Astrocyte of the spinal cord (primary cell): ENCODE data around the gene C11orf91.
A peak's percentile ranks its signal among the peaks of the same experiment; 100 is the strongest.

ENCODE experiments used
- DNase-seq: peaks from one replicate; pipeline ENCODE4 v3.0.0; 2011; ENCODE audit warnings: low read depth, low spot score
- H3K4me3 ChIP-seq: 2 replicates; pipeline ENCODE4 v1.5.1; 2011; ENCODE audit warnings: low read depth, mild to moderate bottlenecking, low read length, moderate library complexity
- in situ Hi-C: cut with HindIII; loops from 2 replicates; pipeline ENCODE4 v1.10.0; 2017; ENCODE audit warnings: low sequenced_read_pairs
- TF ChIP-seq, protein P1 (sequence below): IDR thresholded peaks from 2 replicates; pipeline ENCODE4 v1.5.1; 2012; ENCODE audit warnings: low read depth, mild to moderate bottlenecking, low read length, inconsistent platforms

C11orf91 gene

GRCh38 chr11:33672273-33672672 is 28.4 kb downstream of the C11orf91 start:
- H3K4me3 ChIP-seq, result no peak overlapping the region
- TF ChIP-seq, protein P1, sequence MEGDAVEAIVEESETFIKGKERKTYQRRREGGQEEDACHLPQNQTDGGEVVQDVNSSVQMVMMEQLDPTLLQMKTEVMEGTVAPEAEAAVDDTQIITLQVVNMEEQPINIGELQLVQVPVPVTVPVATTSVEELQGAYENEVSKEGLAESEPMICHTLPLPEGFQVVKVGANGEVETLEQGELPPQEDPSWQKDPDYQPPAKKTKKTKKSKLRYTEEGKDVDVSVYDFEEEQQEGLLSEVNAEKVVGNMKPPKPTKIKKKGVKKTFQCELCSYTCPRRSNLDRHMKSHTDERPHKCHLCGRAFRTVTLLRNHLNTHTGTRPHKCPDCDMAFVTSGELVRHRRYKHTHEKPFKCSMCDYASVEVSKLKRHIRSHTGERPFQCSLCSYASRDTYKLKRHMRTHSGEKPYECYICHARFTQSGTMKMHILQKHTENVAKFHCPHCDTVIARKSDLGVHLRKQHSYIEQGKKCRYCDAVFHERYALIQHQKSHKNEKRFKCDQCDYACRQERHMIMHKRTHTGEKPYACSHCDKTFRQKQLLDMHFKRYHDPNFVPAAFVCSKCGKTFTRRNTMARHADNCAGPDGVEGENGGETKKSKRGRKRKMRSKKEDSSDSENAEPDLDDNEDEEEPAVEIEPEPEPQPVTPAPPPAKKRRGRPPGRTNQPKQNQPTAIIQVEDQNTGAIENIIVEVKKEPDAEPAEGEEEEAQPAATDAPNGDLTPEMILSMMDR, result no peak
- no peak for DNase-seq
- in situ Hi-C loops, result no loop called here

DNA sequence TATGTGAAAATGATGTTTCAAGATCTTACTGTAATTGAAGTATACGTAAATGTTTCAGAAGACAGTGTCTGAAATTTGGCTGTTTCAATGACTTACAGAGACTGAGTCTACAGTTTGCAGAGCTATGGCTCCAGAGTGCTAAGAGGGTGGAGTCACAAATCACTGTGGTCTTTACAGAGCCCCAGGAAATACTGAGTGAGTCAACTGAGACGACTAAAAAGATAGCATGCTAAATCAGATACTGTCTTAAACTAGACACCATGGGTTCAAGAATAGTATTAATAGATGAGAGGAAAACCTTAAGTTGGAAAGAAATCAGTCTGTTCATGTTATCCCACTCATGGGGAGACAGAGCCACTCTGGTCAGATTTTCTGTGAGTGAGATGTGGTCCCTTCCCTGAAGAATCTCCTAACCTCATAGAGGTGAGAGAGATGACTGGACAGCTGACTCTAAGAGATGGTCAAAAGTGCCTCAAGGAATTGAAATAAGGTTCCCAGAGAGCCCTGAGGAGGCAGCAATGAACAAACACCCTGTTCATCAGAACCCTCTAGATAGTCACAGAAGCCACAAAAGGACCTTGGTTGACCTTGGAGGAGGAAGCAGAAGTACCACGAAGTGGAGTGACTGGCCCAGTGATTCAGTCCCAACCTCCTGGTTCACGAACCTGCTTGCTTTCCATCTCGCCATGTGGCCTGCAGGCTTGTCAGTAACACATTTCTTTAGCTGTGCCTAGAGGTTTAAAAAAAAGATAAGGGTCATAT is 30.2 kb downstream of the C11orf91 start:
- in situ Hi-C loops, result no loop called here
- no peak overlapping the region for H3K4me3 ChIP-seq
- peak; percentile 58 for DNase-seq
- TF ChIP-seq, protein P1, result no peak

GRCh38 chr11:33669598-33670249 is 30.9 kb downstream of the C11orf91 start:
- no peak overlapping the region for H3K4me3 ChIP-seq

GRCh38 chr11:33668951-33669596 is 31.6 kb downstream of the C11orf91 start:
- DNase-seq, result no peak
- in situ Hi-C loops, result no loop called here
- TF ChIP-seq, protein P1, result no peak
- no peak overlapping the region for H3K4me3 ChIP-seq

More at GRCh38 chr11:33669598-33670249, 30.9 kb downstream of the C11orf91 start:
- TF ChIP-seq, protein P1, result no peak
- DNase-seq, result no peak
- in situ Hi-C loops, result no loop called here

DNA sequence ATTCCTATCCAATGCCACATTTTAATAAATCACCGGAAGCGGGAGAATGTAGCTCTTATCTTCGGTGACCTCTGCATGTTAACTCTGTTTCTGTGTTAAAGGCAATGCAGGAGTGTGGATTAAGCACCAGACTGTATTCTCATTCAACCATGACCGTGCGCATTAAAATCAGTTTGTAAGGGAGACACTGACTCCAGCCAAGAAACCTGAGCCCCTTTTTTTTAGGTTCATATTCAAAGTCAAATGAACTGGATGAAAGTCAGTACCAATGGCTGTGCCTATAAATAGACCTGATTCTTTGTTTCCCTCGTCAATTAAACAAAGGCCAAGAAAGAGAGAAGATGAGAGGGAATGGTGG is 32.2 kb downstream of the C11orf91 start:
- in situ Hi-C loops, result no loop called here
- TF ChIP-seq, protein P1, result no peak
- no peak overlapping the region for H3K4me3 ChIP-seq
- peak; percentile 27 for DNase-seq

- DNase-seq, result no peak
- H3K4me3 ChIP-seq, result no peak overlapping the region
- TF ChIP-seq, protein P1, result no peak
- in situ Hi-C loops, result no loop called here
Observed at GRCh38 chr11:33667819-33668467, 32.7 kb downstream of the C11orf91 start.
